ENCODE measurements around the gene PGA3. TPM values are rescaled to one million over a fixed set of nuclear protein-coding genes. Genes with fewer than 3 reads are reported as not detected.
"Not testable (repeated sequence)": the region's sequence is repeated elsewhere in the genome, so short reads cannot be mapped to it uniquely, and the experiment has no call there.

Gene PGA3
- total RNA-seq, 3 donors from 2014 or later (not counting 1 experiment from before 2014, with no cell fraction given): not detected

GRCh38 chr11:61210629-61211028 is 7.3 kb downstream of the PGA3 start:
- H3K36me3 Mint-ChIP-seq; H3K4me3 ChIP-seq (ENCODE audit: low read length); H3K4me1 ChIP-seq (ENCODE audit: control insufficient read depth, insufficient read depth, low read length); H3K27me3 ChIP-seq (ENCODE audit: control insufficient read depth, insufficient read depth, low read length); H3K9me3 Mint-ChIP-seq; H3K36me3 ChIP-seq (ENCODE audit: control insufficient read depth, insufficient read depth, low read length); ATAC-seq; H3K27me3 Mint-ChIP-seq (ENCODE audit: low read depth in 2 of 2); H3K27ac ChIP-seq (ENCODE audit: low read length); H3K27ac Mint-ChIP-seq; intact Hi-C loops (cut with micrococcal nuclease); H3K4me3 Mint-ChIP-seq; DNase-seq; H3K4me1 Mint-ChIP-seq; H3K9me3 ChIP-seq (ENCODE audit: control insufficient read depth, insufficient read depth, low read length): not testable (repeated sequence)
- no CpG with 5 or more reads among the region's 6 CpGs for WGBS (ENCODE audit: insufficient coverage)

DNA sequence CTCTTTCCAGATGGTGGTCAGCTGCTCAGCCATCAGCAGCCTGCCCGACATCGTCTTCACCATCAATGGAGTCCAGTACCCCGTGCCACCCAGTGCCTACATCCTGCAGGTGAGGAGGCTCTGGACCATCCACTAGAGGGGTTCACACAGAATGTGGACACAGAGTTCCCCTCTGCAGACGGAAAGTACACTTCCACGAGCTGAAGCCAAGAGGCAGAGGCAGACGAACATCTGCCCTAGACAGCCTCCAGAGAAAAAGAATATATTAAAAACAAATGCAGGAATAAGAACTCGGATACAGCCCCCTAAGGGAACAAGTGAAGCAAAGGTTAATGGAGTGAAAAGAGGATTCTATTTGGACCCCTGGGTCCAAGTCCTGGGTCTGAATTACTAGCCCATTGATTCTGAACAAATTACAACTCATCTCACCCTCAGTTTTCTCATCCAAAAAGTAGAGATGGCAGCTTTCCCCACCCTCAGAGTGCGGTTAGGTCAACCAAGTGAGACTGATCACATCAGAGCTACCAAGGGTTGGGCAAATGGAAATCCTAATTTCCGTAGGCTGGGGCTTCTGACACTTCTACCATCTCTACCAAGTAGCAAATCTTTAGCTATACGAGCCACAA is 8.1 kb downstream of the PGA3 start:
- H3K27ac ChIP-seq (ENCODE audit: low read length); H3K27me3 ChIP-seq (ENCODE audit: control insufficient read depth, insufficient read depth, low read length); H3K4me1 ChIP-seq (ENCODE audit: control insufficient read depth, insufficient read depth, low read length); intact Hi-C loops (cut with micrococcal nuclease); ATAC-seq; H3K4me3 ChIP-seq (ENCODE audit: low read length); H3K27me3 Mint-ChIP-seq (ENCODE audit: low read depth in 2 of 2); H3K4me3 Mint-ChIP-seq; DNase-seq; H3K9me3 Mint-ChIP-seq; H3K27ac Mint-ChIP-seq; H3K4me1 Mint-ChIP-seq; H3K9me3 ChIP-seq (ENCODE audit: control insufficient read depth, insufficient read depth, low read length); H3K36me3 ChIP-seq (ENCODE audit: control insufficient read depth, insufficient read depth, low read length); H3K36me3 Mint-ChIP-seq: not testable (repeated sequence)
- no CpG with 5 or more reads among the region's 10 CpGs for WGBS (ENCODE audit: insufficient coverage)

DNA sequence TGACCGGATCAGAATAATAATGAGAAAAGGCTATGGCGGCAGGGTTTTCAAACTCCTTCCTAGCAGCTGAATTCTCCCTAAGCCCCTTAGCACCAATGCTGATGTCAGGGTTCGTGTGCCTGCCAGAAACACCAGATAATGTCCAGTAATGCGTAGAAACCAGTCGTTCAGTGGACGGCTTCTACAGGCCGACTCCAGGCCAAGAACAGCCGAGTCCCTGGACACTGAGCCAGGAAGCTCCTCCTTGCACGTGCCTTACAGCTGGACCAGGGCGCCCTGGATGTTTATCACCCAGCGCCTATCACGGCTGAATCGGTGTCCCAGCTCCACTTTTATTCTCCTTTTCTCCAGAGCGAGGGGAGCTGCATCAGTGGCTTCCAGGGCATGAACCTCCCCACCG is 8.9 kb downstream of the PGA3 start:
- H3K36me3 Mint-ChIP-seq; ATAC-seq; H3K36me3 ChIP-seq (ENCODE audit: control insufficient read depth, insufficient read depth, low read length); H3K4me3 ChIP-seq (ENCODE audit: low read length); H3K4me1 ChIP-seq (ENCODE audit: control insufficient read depth, insufficient read depth, low read length); H3K27me3 ChIP-seq (ENCODE audit: control insufficient read depth, insufficient read depth, low read length); H3K4me3 Mint-ChIP-seq; intact Hi-C loops (cut with micrococcal nuclease); H3K4me1 Mint-ChIP-seq; DNase-seq; H3K9me3 ChIP-seq (ENCODE audit: control insufficient read depth, insufficient read depth, low read length); H3K27me3 Mint-ChIP-seq (ENCODE audit: low read depth in 2 of 2); H3K27ac Mint-ChIP-seq; H3K27ac ChIP-seq (ENCODE audit: low read length); H3K9me3 Mint-ChIP-seq: not testable (repeated sequence)
- WGBS (ENCODE audit: insufficient coverage): no CpG with 5 or more reads among the region's 15 CpGs

- H3K27ac Mint-ChIP-seq: not testable (repeated sequence)
- no CpG with 5 or more reads among the region's 3 CpGs for WGBS (ENCODE audit: insufficient coverage)
Observed at GRCh38 chr11:61213711-61214324, 10.5 kb downstream of the PGA3 start.

GRCh38 chr11:61218306-61218705 is 15.0 kb downstream of the PGA3 start:
- H3K27me3 ChIP-seq (ENCODE audit: control insufficient read depth, insufficient read depth, low read length); intact Hi-C loops (cut with micrococcal nuclease); H3K27ac ChIP-seq (ENCODE audit: low read length); H3K4me3 Mint-ChIP-seq; H3K27me3 Mint-ChIP-seq (ENCODE audit: low read depth in 2 of 2); H3K36me3 ChIP-seq (ENCODE audit: control insufficient read depth, insufficient read depth, low read length); H3K4me1 Mint-ChIP-seq; H3K4me3 ChIP-seq (ENCODE audit: low read length); H3K27ac Mint-ChIP-seq; H3K9me3 ChIP-seq (ENCODE audit: control insufficient read depth, insufficient read depth, low read length); DNase-seq; ATAC-seq; H3K9me3 Mint-ChIP-seq; H3K4me1 ChIP-seq (ENCODE audit: control insufficient read depth, insufficient read depth, low read length); H3K36me3 Mint-ChIP-seq: not testable (repeated sequence)
- WGBS (ENCODE audit: insufficient coverage): no CpG with 5 or more reads among the region's 4 CpGs

More at GRCh38 chr11:61213711-61214324, 10.5 kb downstream of the PGA3 start:
- H3K27me3 Mint-ChIP-seq (ENCODE audit: low read depth in 2 of 2); H3K4me3 ChIP-seq (ENCODE audit: low read length); intact Hi-C loops (cut with micrococcal nuclease); DNase-seq; H3K9me3 Mint-ChIP-seq; H3K27me3 ChIP-seq (ENCODE audit: control insufficient read depth, insufficient read depth, low read length); H3K27ac ChIP-seq (ENCODE audit: low read length); H3K4me1 ChIP-seq (ENCODE audit: control insufficient read depth, insufficient read depth, low read length); H3K4me1 Mint-ChIP-seq; H3K9me3 ChIP-seq (ENCODE audit: control insufficient read depth, insufficient read depth, low read length); H3K36me3 ChIP-seq (ENCODE audit: control insufficient read depth, insufficient read depth, low read length); H3K4me3 Mint-ChIP-seq; H3K36me3 Mint-ChIP-seq; ATAC-seq: not testable (repeated sequence)

DNA sequence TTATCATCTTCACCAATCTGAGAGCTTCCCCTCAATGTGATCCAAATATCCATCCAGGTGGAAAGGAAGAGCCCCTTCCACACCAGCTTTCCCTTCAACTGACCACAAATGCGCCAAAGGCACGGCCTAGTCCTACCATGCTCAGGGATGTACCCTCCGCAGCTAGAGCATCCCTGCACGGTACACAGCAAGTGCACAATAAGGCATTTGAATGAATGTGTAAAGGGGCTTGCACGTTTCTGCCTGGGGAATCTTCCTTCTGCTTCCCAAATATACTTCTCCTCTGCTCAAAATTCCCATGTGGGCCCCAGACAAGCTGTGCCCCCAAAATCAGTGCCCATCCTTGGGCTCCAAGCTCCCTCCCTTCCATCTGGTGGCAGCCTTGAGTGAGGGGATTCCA is 15.7 kb downstream of the PGA3 start:
- H3K27me3 ChIP-seq (ENCODE audit: control insufficient read depth, insufficient read depth, low read length): not testable (repeated sequence)

DNA sequence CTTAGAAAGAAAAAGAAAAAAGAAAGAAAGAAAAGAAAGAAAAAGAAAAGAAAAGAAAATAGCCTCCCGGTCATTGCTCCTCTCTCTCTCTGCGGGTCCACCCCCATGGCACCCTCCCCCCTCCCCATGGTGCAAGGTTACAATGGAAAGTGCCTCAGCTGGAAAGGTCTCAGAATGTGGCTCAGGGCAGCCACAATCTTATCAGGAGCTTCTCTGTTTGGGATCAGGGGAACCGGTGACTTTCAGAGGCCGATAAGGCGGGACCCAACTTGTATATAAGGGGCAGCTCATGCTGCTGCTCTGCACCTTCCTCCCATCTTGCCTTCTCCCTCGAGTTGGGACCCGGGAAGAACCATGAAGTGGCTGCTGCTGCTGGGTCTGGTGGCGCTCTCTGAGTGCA is 18.7 kb downstream of the PGA3 start, which contains the start of gene PGA4:
PGA4 (plus strand) TSS at position 301 of the 400 bp plus-strand sequence; CDS start at position 355, 54 bp downstream.
- H3K4me3 Mint-ChIP-seq; H3K36me3 Mint-ChIP-seq; H3K27me3 Mint-ChIP-seq (ENCODE audit: low read depth in 2 of 2); ATAC-seq; H3K27ac ChIP-seq (ENCODE audit: low read length); H3K4me3 ChIP-seq (ENCODE audit: low read length); DNase-seq; H3K36me3 ChIP-seq (ENCODE audit: control insufficient read depth, insufficient read depth, low read length); intact Hi-C loops (cut with micrococcal nuclease); H3K27ac Mint-ChIP-seq; H3K9me3 Mint-ChIP-seq; H3K27me3 ChIP-seq (ENCODE audit: control insufficient read depth, insufficient read depth, low read length); H3K9me3 ChIP-seq (ENCODE audit: control insufficient read depth, insufficient read depth, low read length); H3K4me1 ChIP-seq (ENCODE audit: control insufficient read depth, insufficient read depth, low read length); H3K4me1 Mint-ChIP-seq: not testable (repeated sequence)
- WGBS (ENCODE audit: insufficient coverage): no CpG with 5 or more reads among the region's 8 CpGs

More for the DNA sequence above, 15.7 kb downstream of the PGA3 start:
- H3K4me3 Mint-ChIP-seq; H3K36me3 Mint-ChIP-seq; H3K36me3 ChIP-seq (ENCODE audit: control insufficient read depth, insufficient read depth, low read length); DNase-seq; H3K4me1 ChIP-seq (ENCODE audit: control insufficient read depth, insufficient read depth, low read length); intact Hi-C loops (cut with micrococcal nuclease); H3K9me3 Mint-ChIP-seq; H3K27ac ChIP-seq (ENCODE audit: low read length); H3K4me3 ChIP-seq (ENCODE audit: low read length); H3K27ac Mint-ChIP-seq; H3K27me3 Mint-ChIP-seq (ENCODE audit: low read depth in 2 of 2); H3K4me1 Mint-ChIP-seq; H3K9me3 ChIP-seq (ENCODE audit: control insufficient read depth, insufficient read depth, low read length); ATAC-seq: not testable (repeated sequence)
- WGBS (ENCODE audit: insufficient coverage): no CpG with 5 or more reads among the region's 5 CpGs

DNA sequence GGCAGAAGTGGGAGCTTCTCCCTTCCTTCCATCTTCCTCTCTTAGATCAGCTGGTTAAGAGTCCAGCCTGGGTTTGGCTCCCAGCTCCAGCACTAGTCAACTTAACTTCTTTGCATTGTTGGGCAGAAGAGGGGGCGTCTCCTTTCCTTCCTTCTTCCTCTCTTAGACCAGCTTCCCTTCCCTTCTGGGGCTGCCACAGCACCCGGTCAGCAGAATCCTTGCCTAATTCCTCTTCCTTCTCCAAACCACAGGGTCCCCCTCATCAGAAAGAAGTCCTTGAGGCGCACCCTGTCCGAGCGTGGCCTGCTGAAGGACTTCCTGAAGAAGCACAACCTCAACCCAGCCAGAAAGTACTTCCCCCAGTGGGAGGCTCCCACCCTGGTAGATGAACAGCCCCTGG is 19.4 kb downstream of the PGA3 start:
- H3K27me3 ChIP-seq (ENCODE audit: control insufficient read depth, insufficient read depth, low read length); H3K9me3 ChIP-seq (ENCODE audit: control insufficient read depth, insufficient read depth, low read length); H3K36me3 ChIP-seq (ENCODE audit: control insufficient read depth, insufficient read depth, low read length); H3K4me1 Mint-ChIP-seq; H3K4me3 ChIP-seq (ENCODE audit: low read length); ATAC-seq; H3K4me3 Mint-ChIP-seq; H3K27me3 Mint-ChIP-seq (ENCODE audit: low read depth in 2 of 2); H3K4me1 ChIP-seq (ENCODE audit: control insufficient read depth, insufficient read depth, low read length); H3K27ac ChIP-seq (ENCODE audit: low read length); H3K36me3 Mint-ChIP-seq; H3K27ac Mint-ChIP-seq; H3K9me3 Mint-ChIP-seq; intact Hi-C loops (cut with micrococcal nuclease); DNase-seq: not testable (repeated sequence)
- WGBS (ENCODE audit: insufficient coverage): no CpG with 5 or more reads among the region's 5 CpGs
